H1 (cell line): ENCODE results near the gene MBTPS1. TPM values are rescaled to one million over a fixed set of nuclear protein-coding genes. Genes with fewer than 3 reads are reported as not detected.

Experiments used
- KDM4A ChIP-seq: IDR thresholded peaks from one replicate; pipeline ENCODE4 v1.7.1; 2012; ENCODE audit warnings: low read depth, mild to moderate bottlenecking, moderate library complexity, low read length, inconsistent platforms; ENCODE audit not compliant: severe bottlenecking
- ZNF274 ChIP-seq: IDR thresholded peaks from 2 replicates; pipeline ENCODE4 v1.7.0; 2012; ENCODE audit warnings: low read length, borderline replicate concordance; ENCODE audit errors: extremely low read depth
- polyA plus RNA-seq, 7 experiments: library from polyadenylated mRNA; depleted of rRNA in 3 of 7; stranded (reverse) in 5 of 7; unstranded in 2 of 7; fragments of >200 nt in 5 of 7; fragments of 200-250 nt in 2 of 7; gene quantifications; 1 replicate in 5 of 7; 2 replicates in 1 of 7; 4 replicates in 1 of 7; pipeline versions ENCODE4 v1.2.1 to v1.2.3, GENCODE V29; 2011 to 2013; ENCODE audit warnings: missing spikeins in 2 of 7, mixed read lengths in 2 of 7
- total RNA-seq: library from RNA; stranded (reverse); fragmentation: NEBNext Ultra II Directional; extraction: Animal tissue kit (Norgen Biotek cat#: 25700); gene quantifications from 2 replicates; pipeline ENCODE4 v1.2.1, GENCODE V29; 2021

The MBTPS1 gene
- total and polyA plus RNA-seq, 2 of the 8 experiments (the other 6 are each of a cell fraction or from before 2014, with no cell fraction given), result 30.6 to 53.3 TPM

GRCh38 chr16:84015399-84015798 lies 101.3 kb downstream of the MBTPS1 start (continued):
- no peak for TF ChIP-seq KDM4A
- no peak for TF ChIP-seq ZNF274
